Prostate gland (tissue), 2 donors: ENCODE results near the gene FH.

Experiments used
- CTCF ChIP-seq, 4 experiments: fragments of 200-600 bp in 2 of 4; fragments of 450-650 bp in 2 of 4; sonication (generic) in 2 of 4; IDR thresholded peaks; 1 replicate in 3 of 4; 2 replicates in 1 of 4; pipeline ENCODE4 v1.5.1; 2016 to 2019; ENCODE audit warnings: antibody characterized with exemption in 4 of 4, mild to moderate bottlenecking in 2 of 4, moderate library complexity in 2 of 4
- POLR2A ChIP-seq: fragments of 450-650 bp; IDR thresholded peaks from one replicate; pipeline ENCODE4 v1.6.1; 2016; ENCODE audit warnings: antibody characterized with exemption, mild to moderate bottlenecking

GRCh38 chr1:241525026-241525425, 5.5 kb upstream of the FH start:
- no peak for TF ChIP-seq CTCF (IDR thresholded peaks at IDR 0.05)
- TF ChIP-seq POLR2A = no peak
